GM19035 (cell line): ENCODE measurements around the gene PTGER4.
A peak's percentile ranks its signal among the peaks of the same experiment; 100 is the strongest.
"Not testable (repeated sequence)": the region's sequence is repeated elsewhere in the genome, so short reads cannot be mapped to it uniquely, and the experiment has no call there.

Experiments
- ATAC-seq: cut with Tn5 transposase; IDR thresholded peaks from one replicate; pipeline ENCODE4 v1.9.1; 2021; ENCODE audit not compliant: unreplicated experiment

Gene PTGER4

DNA sequence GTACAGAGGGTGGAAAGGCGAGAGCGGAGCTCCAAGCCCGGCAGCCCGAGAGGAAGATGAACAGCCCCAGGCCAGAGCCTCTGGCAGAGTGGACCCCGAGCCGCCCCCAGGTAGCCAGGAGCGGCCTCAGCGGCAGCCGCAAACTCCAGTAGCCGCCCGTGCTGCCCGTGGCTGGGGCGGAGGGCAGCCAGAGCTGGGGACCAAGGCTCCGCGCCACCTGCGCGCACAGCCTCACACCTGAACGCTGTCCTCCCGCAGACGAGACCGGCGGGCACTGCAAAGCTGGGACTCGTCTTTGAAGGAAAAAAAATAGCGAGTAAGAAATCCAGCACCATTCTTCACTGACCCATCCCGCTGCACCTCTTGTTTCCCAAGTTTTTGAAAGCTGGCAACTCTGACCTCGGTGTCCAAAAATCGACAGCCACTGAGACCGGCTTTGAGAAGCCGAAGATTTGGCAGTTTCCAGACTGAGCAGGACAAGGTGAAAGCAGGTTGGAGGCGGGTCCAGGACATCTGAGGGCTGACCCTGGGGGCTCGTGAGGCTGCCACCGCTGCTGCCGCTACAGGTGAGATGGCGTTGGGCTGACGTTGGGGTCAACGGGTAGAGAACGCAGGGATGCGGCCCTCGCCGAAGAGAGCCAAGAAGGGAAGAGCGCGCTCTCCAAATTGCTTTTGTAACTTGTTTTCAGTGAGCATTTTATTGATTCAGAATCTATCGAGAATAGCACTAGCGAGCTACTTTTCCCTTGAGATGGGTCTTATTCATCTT lies at the start of gene PTGER4:
Gene PTGER4 (plus strand): TSS at position 3 of the 769 bp plus-strand sequence. CDS start 1,079 bp downstream, outside the sequence.
- ATAC-seq, result peak; percentile 39

DNA sequence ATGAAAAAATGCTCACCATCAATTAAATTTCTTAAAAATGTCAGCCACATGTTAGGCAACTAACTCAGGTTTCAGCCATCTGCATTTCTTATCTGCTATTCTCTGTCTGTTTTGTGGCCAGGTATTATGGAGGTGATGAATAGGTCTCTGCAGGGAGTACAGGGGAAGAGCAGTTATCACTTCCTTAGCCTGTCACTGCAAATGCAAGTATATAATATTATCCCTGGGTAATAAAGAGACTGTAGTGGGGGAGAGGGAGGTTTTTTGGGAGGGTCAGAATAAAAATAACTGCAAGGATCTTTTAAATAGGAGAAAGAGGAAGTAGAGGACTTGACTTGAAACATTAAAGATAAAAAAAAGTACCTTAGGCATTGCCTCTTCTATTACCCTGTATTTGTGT lies 49.6 kb upstream of the PTGER4 start:
- no peak for ATAC-seq

DNA sequence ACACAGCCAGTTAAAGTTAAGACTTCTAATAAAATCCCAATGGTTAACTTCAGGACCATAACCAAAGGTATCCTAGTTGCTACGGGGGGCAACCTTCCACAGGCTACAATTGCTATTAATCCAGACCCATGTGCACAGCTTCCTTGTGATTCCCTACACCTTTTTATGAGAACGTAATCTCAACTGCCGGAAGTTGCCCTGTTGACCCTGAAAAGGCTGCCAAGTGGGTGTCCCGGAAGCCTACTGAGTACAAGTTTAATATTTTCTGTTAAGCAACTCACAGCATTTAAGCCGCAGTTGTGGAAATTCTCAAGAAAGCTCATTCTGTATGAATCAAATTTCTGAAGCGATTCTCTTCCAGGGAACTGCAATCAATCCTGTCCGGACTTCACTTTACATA lies 48.5 kb upstream of the PTGER4 start:
- no peak for ATAC-seq

DNA sequence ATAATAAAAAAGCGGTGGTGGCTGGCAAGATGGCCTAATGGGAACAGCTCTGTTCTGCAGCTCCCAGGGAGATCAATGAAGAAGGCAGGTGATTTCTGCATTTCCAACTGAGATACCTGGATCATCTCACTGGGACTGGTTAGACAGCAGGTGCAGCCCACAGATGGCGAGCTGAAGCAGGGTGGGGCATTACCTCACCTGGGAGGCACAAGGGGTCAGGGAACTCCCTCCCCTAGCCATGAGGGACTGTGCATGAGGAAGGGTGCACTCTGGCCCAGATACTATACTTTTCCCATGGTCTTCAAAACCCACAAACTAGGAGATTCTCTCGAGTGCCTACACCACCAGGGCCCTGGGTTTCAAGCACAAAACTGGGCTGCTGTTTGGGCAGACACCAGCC lies 45.6 kb upstream of the PTGER4 start:
- no peak for ATAC-seq

DNA sequence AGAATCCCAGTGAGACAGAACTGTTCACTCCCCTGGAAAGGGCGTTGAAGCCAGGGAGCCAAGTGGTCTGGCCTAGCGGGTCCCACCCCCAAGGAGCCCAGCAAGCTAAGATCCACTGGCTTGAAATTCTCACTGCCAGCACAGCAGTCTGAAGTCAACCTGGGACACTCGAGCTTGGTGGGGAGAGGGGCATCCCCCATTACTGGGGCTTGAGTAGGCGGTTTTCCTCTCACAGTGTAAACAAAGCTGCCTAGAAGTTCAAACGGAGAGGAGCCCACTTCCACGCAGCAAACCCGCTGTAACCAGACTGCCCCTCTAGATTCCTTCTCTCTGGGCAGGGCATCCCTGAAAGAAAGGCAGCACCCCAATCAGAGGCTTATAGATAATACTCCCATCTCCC lies 45.1 kb upstream of the PTGER4 start:
- no peak for ATAC-seq

DNA sequence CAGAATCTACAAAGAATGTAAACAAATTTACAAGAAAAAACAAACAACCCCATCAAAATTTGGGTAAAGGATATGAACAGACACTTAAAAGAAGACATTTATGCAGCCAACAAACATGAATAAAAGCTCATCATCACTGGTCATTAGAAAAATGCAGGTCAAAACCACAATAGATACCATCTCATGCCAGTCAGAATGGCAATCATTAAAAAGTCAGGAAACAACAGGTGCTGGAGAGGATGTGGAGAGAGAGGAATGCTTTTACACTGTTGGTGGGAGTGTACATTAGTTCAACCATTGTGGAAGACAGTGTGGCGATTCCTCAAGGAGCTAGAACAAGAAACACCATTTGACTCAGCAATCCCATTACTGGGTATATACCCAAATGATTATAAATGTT lies 40.2 kb upstream of the PTGER4 start:
- not testable (repeated sequence) for ATAC-seq

DNA sequence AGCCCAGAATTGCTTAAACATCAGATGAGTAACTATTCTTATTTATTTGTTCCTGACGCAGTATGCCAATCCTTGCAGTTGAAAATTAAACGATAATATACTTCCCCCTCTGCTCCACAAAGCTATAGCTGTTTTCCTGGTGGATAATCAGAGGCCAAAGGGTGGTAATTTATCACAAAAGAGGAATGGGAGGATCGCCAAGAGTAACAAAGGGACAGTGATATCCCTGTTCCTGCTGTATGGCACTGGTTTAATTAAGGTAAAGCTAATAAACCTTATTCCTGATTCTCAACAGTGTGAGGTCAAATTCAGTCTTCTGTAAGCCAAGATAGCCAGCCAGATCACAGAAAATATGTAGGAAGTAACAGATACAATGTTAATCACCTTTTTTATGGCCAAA lies 33.4 kb upstream of the PTGER4 start:
- no peak for ATAC-seq

DNA sequence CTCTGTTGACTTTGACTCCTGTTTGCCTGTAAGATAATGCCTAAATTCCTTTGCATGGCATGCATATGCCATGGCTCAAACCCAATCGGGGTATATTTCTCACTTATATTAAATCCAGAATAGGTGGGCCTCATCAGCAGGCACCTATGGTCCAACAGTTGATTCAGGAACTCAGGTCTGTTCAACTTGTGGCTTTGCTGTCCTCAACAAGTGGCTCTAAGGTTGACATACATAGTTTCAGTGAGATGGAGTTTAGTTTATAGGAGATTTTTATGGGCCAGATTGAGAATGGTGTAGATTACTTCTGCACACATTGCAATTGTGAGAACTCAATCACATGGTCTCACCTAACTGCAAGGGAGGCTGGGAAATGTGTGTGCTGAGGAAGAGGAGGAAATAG lies 31.6 kb upstream of the PTGER4 start:
- no peak for ATAC-seq

DNA sequence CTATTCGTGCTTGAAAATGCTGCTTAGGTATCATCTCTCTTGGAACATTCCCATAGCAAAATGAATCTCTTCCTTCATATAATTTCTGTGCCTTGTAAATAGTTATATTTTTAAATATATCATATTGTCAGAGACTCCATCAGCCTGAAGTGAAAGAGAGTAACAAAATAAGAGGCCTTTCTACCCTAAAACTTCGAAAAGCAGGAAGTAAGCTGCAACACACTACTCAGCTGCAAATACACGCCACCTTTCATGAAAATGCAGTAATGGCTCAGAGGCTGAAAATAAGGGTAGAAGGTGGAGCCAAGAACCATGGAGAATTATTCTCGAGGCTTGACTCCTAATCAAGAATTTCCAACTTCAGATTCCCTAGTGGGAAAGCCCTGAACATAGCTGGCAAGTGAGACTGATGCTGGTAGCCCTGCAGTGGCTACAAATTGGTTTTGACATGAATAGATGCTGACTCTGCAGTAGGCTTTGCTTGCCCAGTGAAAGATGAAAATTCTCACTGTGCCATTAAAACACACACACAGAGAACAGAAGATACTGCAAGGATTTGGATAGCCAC lies 30.2 kb upstream of the PTGER4 start:
- ATAC-seq, result no peak

DNA sequence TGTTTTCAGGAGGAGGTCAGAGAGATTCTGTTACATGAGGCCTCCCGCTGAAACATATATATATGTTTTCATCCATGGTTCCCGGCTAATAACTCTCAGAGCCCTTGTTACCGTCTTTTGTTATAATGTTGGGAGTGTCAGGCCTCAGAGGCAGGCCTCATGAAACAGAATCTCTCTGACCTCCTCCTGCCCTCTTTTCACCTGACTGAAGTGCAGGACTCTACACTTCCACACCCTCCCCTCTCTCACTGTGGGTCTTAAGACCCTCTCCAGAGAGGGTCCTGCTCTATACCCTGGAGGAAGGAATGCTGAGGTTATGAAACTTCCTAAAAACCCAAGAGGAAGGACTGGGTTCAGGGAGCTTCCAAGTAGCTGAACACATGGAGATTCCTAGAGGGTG lies 28.5 kb upstream of the PTGER4 start:
- no peak for ATAC-seq

DNA sequence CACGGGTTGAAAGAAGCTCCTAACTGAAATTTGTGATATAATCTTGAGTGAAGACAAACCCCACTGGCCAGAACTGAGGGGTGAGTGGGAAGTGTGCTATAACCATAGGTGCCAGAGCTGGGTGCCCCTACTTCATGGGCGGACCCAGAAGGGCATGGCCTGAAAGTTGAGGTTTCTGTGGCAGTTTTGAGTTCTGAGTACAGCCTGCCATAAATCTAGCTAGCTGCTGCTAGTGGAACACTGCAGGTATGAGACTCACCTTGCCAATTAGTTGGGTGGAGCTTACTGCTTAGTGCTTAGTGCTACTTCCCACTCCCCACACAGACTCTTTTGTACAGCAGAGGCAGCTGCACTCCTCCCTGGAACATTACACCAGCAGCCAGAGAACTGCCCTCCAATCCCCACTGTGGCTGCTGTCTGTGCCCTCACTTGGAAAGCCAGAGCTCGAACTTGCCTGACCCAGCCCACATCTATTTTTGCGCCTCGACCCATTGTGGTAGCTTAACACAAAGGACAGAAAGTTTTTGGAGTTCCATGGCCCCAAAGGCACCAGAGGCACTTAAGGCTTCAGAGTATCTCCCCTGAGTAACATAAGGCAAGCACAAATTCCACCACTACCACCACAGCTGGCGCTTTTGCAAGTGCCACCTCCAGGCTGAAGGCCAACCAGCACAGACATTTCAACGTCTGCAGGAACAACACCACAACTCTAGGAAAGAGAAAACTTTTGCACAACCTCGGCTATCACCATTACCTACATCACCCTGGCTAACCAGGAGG lies 27.1 kb upstream of the PTGER4 start:
- ATAC-seq, result no peak

DNA sequence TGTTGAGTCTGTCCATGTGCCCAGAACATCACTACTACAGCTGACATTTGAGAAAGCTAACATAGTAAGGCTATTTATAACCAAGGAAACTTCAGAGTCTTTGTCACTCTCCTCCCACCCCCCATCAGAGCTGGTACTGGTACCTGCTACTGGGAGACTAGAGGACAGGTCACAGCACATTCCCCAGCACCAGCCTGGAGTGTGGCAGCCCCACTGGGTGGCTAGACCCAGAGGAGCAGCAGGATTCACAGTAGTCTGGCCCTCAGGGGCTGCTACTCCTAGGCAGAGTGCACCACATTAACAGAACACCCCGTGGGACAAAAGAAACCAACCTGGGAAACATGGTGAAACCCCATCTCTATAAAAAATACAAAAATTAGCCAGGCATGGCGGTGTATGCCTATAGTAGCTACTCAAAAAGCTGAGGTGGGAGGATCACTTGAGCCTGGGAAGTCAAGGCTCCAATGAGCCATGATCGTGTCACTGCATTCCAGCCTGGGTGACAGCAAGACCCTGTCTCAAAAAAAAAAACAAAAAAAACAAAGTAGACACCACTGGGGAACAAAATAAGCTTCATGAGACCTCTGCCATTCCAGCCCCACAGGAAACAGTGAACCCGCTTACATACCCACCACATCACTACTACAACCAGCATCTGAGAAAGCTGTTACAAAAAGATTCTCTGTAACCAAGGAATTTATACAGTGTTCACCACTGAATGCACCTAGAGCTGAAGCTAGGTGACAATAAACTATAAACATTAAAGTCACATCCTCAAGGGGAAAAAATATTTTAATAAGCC lies 26.3 kb upstream of the PTGER4 start:
- no peak for ATAC-seq

DNA sequence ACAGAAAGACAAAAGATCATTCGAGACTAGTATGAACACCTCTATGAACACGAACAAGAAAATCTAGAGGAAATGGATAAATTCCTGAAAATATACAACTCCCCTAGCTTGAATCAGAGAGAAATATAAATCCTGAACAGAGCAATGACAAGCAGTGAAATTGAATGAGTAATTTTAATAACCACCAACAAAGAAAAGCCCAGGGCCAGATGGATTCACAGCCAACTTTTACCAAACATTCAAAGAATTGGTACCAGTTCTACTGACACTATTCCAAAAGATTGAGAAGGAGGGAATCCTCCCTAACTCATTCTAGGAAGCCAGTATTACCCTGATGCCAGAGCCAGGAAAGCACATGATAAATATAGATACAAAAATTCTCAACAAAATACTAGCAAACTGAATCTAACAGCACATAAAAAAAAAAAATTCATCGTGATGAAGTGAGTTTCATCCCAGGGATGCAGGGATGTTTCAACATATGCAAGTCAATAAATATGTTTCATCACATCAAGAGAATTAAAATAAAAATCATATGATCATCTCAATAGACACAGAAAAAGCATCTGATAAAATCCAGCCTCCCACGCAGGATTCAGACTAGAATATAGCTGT lies 25.2 kb upstream of the PTGER4 start:
- ATAC-seq, result no peak

DNA sequence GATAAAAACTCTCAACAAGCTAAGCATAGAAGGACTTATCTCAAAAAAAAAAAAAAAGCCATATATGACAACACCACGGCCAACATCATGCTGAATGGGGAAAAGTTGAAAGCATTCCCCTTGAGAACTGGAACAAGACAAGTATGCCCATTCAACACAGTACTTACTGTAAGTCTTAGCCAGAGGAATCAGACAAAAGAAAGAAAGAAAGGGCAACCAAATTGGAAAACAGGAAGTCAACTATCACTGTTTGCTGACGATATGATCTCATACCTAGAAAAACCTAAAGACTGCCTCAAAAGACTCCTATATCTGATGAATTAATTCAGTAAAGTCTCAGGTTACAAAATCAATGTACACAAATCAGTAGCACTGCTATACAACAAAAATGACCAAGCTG lies 24.6 kb upstream of the PTGER4 start:
- ATAC-seq, result no peak

DNA sequence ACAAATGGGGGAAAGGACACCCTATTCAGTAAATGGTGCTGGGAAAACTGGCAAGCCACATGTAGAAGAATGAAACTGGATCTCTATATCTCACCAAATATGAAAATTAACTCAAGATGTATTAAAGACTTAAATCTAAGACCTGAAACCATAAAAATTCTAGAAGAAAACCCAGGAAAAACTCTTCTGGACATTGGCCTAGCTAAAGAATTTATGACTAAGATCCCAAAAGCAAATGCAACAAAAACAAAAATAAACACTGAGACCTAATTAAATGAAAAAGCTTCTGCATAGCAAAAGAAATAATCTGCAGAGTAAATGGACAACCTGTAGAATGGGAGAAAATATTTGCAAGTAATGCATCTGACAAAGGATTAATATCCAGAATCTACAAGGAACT lies 23.6 kb upstream of the PTGER4 start:
- ATAC-seq, result not testable (repeated sequence)

DNA sequence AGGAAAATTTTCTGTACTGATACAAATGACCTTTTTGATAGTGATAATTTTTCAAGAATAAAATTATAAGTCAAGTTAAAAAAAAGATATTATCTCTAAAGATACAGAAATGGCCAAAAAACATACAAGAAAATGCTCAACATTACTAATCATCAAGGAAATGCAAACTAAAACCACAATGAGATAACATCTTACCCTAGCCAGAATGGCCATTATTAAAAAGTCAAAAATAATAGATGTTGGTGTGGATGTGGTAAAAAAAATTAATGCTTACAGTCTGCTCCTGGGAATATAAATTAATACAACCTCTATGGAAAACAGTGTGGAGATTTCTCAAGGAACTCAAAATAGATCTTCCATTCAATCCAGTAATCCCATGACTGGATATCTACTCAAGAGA lies 22.9 kb upstream of the PTGER4 start:
- no peak for ATAC-seq

DNA sequence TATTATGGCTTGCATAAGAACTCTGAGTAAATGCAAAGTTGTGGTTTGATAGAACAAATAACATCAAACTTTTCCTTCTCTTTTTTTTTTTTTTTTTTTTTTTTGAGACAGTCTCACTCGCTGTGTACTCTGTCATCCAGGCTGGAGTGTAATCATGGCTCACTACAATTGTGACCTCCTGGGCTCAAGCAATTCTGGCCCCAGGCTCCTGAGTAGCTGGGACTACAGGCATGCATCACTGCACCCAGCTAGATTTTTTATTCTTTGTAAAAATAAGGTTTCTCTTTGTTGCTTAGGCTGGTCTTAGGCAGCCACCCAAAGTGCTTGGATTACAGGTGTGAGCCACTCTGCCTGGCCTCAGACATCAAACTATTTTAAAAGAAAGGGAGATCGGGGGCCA lies 19.0 kb upstream of the PTGER4 start:
- ATAC-seq, result no peak

DNA sequence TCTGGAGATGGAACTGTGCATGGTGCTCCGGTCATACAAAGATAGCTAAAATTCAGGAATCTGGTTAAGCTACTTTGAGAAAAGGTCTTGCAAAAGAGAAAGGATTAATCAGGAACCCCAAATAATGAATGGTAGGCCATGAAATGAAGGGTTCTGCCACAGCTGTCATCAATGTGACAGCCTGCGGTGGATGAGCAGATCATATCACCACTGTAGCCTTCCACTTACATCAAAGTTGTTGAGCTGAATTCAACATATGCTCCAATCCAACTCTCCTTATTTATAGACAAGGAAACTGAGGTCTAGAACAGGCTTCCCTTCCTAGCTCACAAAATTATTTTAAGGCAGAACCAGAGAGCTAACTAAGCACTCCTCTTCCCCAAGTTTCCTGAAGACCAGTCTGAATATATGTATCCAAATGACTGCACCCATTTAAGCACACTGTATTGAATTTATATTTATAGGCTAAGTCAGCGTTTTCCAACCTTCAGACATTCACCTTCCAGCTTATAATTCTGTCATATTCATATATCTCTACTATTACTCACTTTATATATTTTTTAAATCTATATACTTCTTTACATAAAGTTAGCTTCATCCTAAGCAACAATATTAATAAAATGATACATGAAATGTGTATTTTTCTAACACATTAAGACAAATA lies 13.9 kb upstream of the PTGER4 start:
- no peak for ATAC-seq

DNA sequence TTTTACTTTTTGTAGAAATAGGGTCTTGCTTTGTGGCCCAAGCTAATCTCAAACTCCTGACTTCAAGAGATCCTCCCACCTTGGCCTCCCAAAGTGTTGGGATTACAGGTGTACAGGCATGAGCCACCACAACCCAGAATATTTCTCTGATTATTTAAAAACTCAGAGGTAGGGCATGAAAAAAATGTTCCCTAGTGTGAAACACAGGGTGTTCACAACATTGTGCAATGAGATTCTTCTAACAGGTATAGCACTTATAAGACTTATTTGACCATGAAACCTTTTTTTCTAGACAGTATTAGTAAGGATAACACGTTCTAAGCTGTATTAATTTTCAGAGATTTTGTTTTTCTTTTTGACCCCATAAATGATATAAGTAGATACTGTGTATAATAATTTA lies 13.1 kb upstream of the PTGER4 start:
- no peak for ATAC-seq

DNA sequence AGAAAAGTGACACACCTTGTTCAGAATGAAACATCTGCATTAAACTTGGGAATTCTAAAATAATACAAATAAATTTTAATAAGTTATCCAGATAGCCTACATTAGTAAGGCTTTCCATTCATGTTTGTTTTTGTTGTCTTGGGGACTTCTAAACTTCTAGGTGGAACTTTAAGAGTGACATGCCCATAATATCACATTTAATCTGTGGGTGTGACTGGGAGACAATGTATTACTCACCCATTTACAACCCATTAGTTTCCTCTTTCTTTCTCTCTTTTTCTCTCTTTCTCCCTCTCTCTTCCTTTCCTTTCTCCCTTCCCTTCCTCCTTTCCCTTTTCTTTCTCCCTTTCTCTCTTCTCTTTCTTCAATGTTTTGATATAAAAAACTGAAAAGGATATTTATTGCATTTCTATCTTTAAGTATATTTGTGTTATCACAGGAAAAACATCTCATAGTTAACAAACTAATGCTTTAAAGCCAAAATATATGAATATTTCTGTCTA lies 12.5 kb upstream of the PTGER4 start:
- ATAC-seq, result no peak
